Measurements from ENCODE around the gene CAPN3. TPM values are rescaled to one million over a fixed set of nuclear protein-coding genes. Genes with fewer than 3 reads are reported as not detected.

CAPN3 gene
- total RNA-seq, 3 donors from 2014 or later, result 12.5 to 27.1 (median 15.4) TPM

GRCh38 chr15:42453826-42454225, 94.5 kb downstream of the CAPN3 start:
- TF ChIP-seq, protein P1, sequence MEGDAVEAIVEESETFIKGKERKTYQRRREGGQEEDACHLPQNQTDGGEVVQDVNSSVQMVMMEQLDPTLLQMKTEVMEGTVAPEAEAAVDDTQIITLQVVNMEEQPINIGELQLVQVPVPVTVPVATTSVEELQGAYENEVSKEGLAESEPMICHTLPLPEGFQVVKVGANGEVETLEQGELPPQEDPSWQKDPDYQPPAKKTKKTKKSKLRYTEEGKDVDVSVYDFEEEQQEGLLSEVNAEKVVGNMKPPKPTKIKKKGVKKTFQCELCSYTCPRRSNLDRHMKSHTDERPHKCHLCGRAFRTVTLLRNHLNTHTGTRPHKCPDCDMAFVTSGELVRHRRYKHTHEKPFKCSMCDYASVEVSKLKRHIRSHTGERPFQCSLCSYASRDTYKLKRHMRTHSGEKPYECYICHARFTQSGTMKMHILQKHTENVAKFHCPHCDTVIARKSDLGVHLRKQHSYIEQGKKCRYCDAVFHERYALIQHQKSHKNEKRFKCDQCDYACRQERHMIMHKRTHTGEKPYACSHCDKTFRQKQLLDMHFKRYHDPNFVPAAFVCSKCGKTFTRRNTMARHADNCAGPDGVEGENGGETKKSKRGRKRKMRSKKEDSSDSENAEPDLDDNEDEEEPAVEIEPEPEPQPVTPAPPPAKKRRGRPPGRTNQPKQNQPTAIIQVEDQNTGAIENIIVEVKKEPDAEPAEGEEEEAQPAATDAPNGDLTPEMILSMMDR (IDR thresholded peaks at IDR 0.05), result no peak
- TF ChIP-seq POLR2A (IDR thresholded peaks at IDR 0.05) (no peak), POLR2AphosphoS5 (IDR thresholded peaks at IDR 0.05) (no peak)
- H3K27ac ChIP-seq, result no peak overlapping the region
- no peaks in the 10 kb centered on the region for H3K9me3 ChIP-seq
- H3K36me3 ChIP-seq, result no peaks in the 10 kb centered on the region
- no peaks in the 10 kb centered on the region for H3K27me3 ChIP-seq
- no peak for DNase-seq (ENCODE audit: low spot score in 2 of 2)
- intact Hi-C loops (cut with DNase I; ENCODE audit: low total_unique reads), result no loop called here
- H3K4me1 ChIP-seq, result no peaks in the 10 kb centered on the region
- no peak overlapping the region for H3K4me3 ChIP-seq

GRCh38 chr15:42456531-42456930, 97.2 kb downstream of the CAPN3 start:
- no peaks in the 10 kb centered on the region for H3K4me1 ChIP-seq
- intact Hi-C loops (cut with DNase I; ENCODE audit: low total_unique reads), result no loop called here
- no peaks in the 10 kb centered on the region for H3K36me3 ChIP-seq
- H3K4me3 ChIP-seq, result peak overlapping the region; percentile 28 to 51 (median 34)
- no peaks in the 10 kb centered on the region for H3K27me3 ChIP-seq
- DNase-seq (ENCODE audit: low spot score in 2 of 2), result no peak
- H3K9me3 ChIP-seq, result no peaks in the 10 kb centered on the region
- H3K27ac ChIP-seq, result peak overlapping the region; percentile 86 to 92
- TF ChIP-seq, protein P1 (IDR thresholded peaks at IDR 0.05), result no peak
- TF ChIP-seq POLR2A (IDR thresholded peaks at IDR 0.05) (no peak), POLR2AphosphoS5 (IDR thresholded peaks at IDR 0.05) (no peak)

DNA sequence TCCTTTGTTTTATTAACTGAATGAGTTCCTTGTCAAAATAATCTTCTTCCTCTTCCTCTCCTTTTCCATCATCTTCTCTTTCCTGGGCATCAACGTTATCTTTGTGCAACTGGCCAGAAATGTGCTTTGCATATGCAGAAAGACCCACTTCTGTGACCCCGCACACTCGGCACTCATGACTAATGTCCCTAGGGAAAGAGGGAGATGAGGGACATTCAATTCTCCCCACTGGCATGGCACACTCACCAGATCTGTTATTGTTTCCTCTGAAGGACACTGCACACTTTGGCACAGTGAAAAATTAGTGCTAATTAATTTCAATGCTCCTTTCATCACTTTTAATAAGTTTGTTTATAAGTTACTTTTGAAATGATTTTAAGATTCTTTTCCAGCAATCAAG, 97.7 kb downstream of the CAPN3 start:
- peak in 1 of 3 donors; percentile 7 for TF ChIP-seq POLR2AphosphoS5 (IDR thresholded peaks at IDR 0.05)
- TF ChIP-seq POLR2A (IDR thresholded peaks at IDR 0.05), result no peak
- Histone ChIP-seq H3K27me3 (no peaks in the 10 kb centered on the region), H3K4me3 (peak overlapping the region; percentile 28 to 51 (median 34)), H3K36me3 (no peaks in the 10 kb centered on the region), H3K4me1 (no peaks in the 10 kb centered on the region), H3K27ac (peak overlapping the region; percentile 86 to 92), H3K9me3 (no peaks in the 10 kb centered on the region)
- intact Hi-C loops (cut with DNase I; ENCODE audit: low total_unique reads), result no loop called here
- no peak for DNase-seq (ENCODE audit: low spot score in 2 of 2)

DNA sequence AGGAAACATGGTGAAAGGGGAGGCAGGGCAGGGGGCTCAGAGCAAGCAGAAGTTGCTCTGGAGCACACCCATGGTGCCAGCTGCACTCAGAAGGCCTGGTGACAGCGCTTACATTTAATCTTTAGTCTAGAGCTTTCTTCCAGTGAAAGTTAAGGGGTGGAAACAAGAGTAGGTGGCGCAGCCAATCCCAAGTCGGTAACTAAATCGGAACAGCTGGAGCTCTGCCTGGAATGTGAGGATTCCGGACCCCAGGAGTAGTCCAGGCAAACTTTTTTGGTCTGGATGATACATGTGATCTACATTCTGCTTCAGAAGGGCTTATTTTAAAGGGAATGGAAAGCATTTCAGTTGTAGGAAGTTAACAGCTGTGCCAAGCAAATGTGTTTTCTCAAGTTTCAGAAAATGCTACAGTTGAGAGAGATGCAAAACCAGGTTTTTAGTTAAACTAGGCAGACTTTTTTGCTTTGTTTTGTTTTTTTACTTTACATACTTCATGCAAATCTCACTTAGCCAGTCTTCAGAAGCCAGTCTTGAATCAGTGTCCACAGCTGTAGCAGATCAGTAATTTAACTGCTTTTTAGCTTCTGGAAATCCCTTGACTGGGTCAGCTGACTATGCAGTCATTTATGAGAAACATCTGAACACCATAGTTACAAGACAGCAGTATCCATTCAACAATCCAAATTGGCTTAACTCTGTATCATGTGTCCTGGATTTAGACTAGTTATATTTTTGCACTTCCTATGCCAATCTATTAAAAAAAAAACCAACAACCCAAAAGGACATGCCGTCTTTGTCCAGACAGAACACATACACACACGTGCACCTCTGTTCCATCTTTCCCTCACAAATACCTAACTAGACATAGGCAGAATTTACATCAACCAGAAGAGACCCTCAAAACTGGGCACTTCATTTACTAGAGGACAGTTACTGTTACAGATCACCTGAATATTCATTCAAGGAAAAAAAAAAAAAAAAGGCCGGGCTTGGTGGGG, 98.4 kb downstream of the CAPN3 start:
- TF ChIP-seq, protein P1 (IDR thresholded peaks at IDR 0.05), result no peak
- TF ChIP-seq POLR2AphosphoS5 (IDR thresholded peaks at IDR 0.05), result peak in 1 of 3 donors; percentile 30
- H3K4me3 ChIP-seq, result peak overlapping the region; percentile 28 to 51 (median 34)

DNA sequence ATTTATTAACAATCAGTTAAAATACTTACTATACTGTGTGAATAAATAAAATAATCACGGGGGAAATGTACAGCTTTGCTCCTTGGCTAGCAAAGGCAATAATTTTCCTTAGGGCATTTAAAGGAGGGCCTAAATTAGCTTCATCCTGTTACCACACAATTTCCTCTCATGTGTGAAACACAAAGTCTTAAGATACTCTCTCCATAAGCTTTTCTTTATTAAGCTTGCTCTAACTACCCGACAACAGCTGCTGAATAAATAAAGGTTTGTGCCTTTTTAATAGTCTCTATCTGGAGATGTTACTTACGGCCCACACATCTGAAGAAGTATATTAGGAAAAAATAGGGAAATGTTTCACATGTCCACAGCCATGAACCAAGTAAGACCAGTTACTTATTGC, 102.0 kb downstream of the CAPN3 start:
- TF ChIP-seq, protein P1 (IDR thresholded peaks at IDR 0.05), result no peak
- TF ChIP-seq POLR2A (IDR thresholded peaks at IDR 0.05) (no peak), POLR2AphosphoS5 (IDR thresholded peaks at IDR 0.05) (no peak)
- no peaks in the 10 kb centered on the region for H3K4me1 ChIP-seq

More for the DNA sequence above, 98.4 kb downstream of the CAPN3 start:
- Histone ChIP-seq H3K27ac (peak overlapping the region; percentile 86 to 92), H3K36me3 (no peaks in the 10 kb centered on the region), H3K27me3 (no peaks in the 10 kb centered on the region), H3K4me1 (no peaks in the 10 kb centered on the region), H3K9me3 (no peaks in the 10 kb centered on the region)
- intact Hi-C loops (cut with DNase I; ENCODE audit: low total_unique reads), result no loop called here
- DNase-seq (ENCODE audit: low spot score in 2 of 2), result peak in 1 of 2 donors; percentile 61

More for the DNA sequence above, 102.0 kb downstream of the CAPN3 start:
- H3K9me3 ChIP-seq, result no peaks in the 10 kb centered on the region
- H3K4me3 ChIP-seq, result no peak overlapping the region
- peaks cover 4% of the 10 kb centered on the region for H3K36me3 ChIP-seq
- DNase-seq (ENCODE audit: low spot score in 2 of 2), result no peak
- intact Hi-C loops (cut with DNase I; ENCODE audit: low total_unique reads), result no loop called here
- no peaks in the 10 kb centered on the region for H3K27me3 ChIP-seq
- peak overlapping the region; percentile 23 to 38 for H3K27ac ChIP-seq

Other genes starting within 250 kb of the CAPN3 start
- 1 to 10 TPM in 2 of 3 donors, under 1 TPM in 1; under 0.01 to 2.0 (median 1.8) TPM for gene PLA2G4F, start 202.9 kb upstream of the CAPN3 start, total RNA-seq
- gene VPS39, start 151.2 kb upstream of the CAPN3 start, total RNA-seq, result 100 to 1,000 TPM in 1 of 3 donors, 10 to 100 TPM in 2; 79.0 to 116 (median 89.9) TPM
- gene GANC, start 86.3 kb upstream of the CAPN3 start, total RNA-seq, result 10 to 100 TPM; 30.2 to 35.5 (median 34.5) TPM
- 100 to 1,000 TPM in 2 of 3 donors, 10 to 100 TPM in 1; 57.9 to 145 (median 102) TPM for gene TMEM87A, start 86.1 kb upstream of the CAPN3 start, total RNA-seq
- 100 to 1,000 TPM in 1 of 3 donors, 10 to 100 TPM in 2; 59.6 to 151 (median 60.0) TPM for gene ZNF106, start 131.6 kb downstream of the CAPN3 start, total RNA-seq
- 10 to 100 TPM; 75.8 to 88.0 (median 76.0) TPM for gene SNAP23, start 136.1 kb downstream of the CAPN3 start, total RNA-seq
- gene LRRC57, start 189.3 kb downstream of the CAPN3 start, total RNA-seq, result 10 to 100 TPM; 20.3 to 23.3 (median 23.3) TPM
- gene HAUS2, start 189.3 kb downstream of the CAPN3 start, total RNA-seq, result 10 to 100 TPM; 29.3 to 42.1 (median 30.2) TPM
- gene STARD9, start 216.1 kb downstream of the CAPN3 start, total RNA-seq, result 10 to 100 TPM; 18.6 to 27.9 (median 27.5) TPM

Measured in breast epithelium (tissue), 4 donors.